NK-92 treated with Interleukin-12 subunit alpha and Interleukin-12 subunit beta, amount 100 ng/mL, for 24 hours (cell line): ENCODE measurements around the gene ASPHD1.
A peak's percentile ranks its signal among the peaks of the same experiment; 100 is the strongest.
"Not testable (repeated sequence)": the region's sequence is repeated elsewhere in the genome, so short reads cannot be mapped to it uniquely, and the experiment has no call there.

ENCODE experiments used
- DNase-seq: peaks from one replicate; lab custom pipeline; 2025; lab: John Stamatoyannopoulos, UW

ASPHD1 gene

DNA sequence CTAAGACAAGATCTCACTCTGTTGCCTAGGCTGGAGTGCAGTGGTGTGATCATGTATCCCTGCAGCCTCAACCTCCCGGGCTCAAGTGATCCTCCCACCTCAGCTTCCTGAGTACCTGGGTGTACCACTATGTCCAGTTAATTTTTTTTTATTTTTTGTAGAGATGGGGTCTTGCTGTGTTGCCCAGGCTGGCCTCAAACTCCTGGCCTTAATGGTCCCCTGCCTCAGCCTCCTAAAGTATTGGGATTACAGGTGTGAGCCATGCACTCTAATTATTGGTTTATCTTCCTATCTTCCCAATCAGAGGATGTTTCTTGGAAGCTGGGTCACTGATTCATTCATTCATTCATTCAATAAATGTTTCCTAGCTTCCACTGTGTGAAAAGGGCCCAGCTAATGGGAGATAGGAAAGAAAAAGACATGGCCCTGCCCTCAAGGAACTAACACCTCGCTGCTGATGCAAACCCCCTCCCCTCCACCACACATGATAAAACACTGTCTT, 8.5 kb downstream of the ASPHD1 start:
- DNase-seq, result no peak

DNA sequence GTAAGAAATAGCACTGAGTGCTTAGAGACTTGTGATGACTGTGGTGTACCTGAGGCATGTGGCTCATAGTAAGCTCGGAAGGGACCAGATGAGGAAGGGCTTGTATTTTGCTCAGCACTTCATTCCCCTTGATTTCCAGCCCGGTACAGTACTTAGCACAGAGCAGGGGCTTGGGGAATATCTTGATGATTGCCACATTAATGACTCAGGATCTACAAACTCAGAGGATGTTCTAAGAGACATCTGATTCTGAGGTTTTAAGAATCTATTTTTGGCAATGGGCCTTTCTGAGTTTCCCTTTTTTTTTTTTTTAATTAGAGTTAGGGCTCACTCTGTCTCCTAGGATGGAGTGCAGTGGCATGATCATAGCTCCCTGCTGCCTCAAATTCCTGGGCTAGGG, 9.1 kb downstream of the ASPHD1 start:
- no peak for DNase-seq

DNA sequence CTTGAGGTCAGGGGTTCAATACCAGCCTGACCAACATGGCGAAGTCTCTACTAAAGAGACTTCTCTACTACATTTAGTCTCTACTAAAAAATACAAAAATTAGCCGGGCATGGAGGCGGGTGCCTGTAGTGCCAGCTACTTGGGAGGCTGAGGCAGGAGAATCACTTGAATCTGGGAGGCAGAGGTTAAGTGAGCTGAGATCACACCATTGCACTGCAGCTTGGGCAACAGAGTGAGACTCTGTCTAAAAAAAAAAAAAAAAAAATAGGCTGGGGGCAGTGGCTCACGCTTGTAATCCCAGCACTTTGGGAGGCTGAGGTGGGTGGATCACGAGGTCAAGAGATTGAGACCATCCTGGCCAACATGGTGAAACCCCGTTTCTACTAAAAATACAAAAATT, 9.6 kb downstream of the ASPHD1 start:
- DNase-seq, result not testable (repeated sequence)

DNA sequence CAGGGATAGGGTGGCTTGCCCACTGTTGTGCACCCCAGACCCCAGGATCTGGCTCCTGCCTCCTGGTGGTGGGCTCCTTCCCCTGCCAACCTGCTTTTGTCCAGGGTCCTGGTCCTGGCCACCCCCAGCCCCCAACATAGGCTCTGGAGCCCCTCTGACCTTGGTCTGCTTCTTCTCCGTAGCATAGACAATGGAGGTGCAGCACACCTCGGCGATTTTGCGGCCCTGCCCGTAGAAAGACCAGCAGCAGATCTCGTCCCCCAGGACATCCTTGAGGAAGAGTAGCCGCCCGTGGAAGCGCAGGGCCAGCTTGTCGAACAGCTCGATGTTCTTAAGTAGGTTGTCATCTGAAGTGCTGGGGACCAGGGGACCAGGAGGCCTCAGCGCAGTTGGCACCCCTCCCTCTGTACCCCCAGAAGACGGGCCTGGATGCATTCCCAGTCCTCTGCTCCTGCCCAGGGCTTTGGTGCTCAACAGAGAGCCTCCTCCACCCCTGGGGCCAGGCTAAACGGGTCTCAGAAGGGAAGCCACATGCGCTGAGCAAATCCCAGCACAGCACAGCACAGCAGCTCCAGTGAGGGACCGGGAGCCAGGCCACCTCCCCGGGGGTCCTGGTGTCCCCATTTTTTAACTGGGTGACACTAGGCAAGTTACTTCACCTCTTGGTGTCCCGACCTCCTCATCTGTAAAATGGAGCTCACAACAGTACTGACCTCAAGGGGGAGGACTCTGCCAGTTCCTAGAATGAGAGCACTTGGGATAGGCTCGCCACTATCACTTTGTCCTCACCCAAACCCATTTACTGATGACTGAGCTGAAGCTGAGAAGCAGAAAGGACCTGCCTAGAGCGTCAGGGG, 10.8 kb downstream of the ASPHD1 start:
- no peak for DNase-seq

DNA sequence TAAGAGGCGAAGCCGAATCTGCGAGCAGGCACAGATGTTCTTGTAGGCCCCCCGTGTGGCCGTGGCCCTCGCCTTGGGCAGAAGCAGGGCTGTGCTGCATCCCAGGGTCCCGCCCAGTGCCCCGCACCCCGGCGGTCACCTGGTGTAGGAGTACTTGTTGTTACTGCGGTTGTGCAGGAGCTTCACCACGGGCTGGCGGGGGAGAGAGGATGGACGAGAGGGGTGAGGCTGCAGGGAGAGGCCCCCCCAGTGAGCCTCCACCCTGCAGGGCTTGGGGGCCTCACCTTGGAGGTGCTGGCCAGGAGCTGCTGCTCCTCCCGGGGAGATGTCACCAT, 11.4 kb downstream of the ASPHD1 start:
- DNase-seq, result no peak

DNA sequence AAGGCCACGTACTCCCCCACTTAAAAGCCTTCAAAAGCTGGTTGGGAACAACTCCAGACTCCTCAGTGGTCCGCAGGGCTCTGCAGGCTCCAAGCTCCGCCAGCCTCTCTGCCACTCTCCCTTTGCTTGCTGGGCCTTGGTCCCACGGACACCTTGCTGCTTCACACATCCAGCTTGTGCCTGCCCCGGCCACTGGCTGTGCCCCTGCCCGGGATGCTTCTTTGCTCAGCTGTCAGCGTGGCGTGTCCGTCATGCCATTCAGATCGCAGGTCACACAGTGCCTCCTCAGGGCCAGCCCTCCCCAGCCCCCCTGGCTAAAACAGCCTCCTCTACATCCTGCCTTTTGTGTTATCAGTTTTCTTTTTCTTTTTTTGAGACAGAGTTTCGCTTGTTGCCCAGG, 11.8 kb downstream of the ASPHD1 start:
- no peak for DNase-seq

DNA sequence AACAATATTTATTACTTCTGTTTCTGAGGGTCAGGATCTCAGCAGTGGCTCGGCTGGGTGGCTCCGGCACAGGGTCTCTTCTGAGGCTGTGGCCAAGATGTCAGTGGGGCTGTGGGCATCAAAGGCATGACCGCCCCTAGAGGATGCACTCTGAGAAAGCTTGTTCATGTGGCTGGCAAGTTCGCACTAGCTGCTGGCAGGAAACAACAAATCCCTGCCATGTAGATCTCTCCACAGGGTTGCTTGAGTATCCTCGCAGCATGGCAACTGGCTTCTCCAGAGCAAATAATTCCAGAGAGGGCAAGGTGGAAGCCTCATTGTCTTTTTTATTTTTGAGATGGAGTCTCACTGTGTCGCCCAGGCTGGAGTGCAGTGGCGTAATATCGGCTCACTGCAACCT, 13.2 kb downstream of the ASPHD1 start:
- no peak for DNase-seq

DNA sequence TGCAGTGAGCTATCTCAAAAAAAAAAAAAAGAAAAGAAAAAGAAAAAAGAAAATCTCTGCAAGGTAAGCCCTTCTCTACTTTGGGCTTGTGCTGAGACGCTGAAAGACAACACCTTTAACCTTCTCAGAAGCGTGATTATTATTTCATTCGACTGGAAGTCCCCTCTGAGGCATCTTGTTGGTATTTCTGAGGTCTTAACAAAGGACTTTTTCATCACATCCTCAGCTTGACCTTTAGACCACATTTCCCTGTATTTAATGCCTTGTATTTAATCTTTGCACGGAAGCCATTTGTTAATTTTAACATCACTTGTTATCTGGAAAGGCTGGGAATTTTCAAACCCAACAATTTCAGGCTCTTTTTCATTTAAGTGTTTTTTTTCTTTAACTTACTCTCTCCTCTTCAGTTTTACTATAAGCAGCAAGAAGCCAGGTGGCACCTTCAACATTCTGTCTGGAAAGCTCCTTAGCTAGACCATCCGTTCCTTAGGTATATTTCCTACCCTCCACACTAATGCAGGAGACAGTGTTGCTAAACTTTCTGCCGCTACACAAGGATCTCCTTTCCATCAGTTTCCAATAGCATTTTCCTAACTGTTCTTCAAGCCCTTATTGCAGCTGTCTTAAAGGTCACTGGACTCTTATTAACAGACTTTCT, 15.4 kb downstream of the ASPHD1 start:
- no peak for DNase-seq

DNA sequence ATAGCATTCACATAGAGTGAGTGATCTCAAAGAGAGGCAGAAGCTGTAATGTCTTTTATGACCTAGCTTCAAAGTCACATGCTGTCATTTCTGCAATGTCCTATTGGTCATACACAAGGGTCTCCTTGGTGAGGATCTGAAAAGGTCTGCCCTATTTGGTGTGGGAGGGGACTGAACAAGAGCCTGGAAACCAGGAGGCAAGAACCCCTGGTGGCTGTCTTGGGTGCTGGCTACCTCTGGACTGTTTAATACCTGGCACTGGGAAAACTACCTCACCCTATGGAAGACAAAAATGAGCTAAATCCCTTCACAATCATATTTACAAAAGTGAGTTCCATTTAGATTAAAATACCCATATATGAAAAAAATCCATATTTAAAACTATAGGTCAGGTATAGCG, 16.7 kb downstream of the ASPHD1 start:
- no peak for DNase-seq

DNA sequence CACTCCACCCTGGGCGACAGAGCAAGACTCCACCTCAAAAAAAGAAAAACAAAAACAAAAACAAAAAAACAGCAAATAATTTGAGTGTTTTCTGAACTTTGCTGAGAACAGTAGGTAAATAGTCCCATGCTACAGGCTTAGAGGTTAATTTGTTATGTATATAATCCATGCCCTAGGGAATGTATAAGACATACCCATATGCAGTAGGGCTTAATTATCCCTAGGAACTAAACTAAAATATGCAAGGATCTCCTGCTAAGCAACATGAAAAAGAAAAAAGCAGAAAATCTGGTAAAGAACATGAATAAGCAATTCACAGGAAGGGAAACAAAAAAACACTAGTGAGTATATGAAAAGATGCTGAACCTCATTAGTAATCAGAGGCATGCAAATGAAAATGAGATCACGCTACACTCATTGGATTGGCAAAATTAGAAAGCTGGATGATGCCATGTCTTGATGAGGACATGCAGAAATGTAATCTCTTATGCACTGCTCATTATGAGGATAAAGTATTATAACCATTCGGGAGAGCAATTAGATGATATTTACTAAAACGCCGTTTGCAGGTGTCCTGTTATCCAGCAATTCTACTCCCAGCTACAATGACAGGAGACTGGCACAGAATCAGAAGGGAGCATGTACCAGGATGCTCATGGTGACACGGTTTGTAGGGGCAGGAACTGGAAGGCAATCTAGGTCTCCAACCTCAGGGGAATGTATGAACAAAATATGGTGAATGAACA, 20.2 kb downstream of the ASPHD1 start:
- no peak for DNase-seq

DNA sequence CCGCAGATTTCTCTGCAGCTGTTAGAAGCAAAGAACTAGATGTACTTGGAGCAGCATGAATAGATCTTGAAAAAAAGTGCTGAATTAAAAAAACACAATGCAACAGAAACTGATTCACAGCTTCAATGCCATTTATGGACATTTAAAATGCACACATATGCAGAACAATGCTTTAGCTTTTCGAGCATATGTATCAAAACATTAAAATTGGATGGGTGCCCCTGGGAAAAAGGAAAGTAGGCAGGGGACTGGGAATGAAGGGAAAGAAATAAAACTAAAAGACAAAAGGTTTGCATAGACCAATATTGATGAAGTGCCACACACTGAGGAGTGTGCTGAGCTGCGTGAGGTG, 20.7 kb downstream of the ASPHD1 start:
- DNase-seq, result no peak

DNA sequence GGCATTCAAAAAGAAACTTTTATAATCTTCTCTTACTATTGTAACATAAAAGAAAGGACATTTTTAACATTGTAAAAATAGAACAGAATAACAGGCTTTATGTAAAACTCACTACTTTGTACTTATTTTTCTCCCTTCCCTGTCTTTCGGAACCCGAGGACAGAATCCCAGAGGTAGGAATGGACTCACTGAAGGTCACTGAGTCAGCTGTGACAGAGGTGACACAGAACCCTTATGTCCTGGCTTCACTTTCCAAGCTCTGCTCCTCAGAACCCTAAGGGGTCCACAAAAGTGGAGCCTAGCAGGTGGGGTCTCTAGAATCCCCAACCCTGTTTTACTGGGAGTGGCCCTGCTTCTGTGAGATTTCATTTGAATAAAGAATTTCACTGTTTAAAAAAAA, 22.0 kb downstream of the ASPHD1 start:
- DNase-seq, result no peak

DNA sequence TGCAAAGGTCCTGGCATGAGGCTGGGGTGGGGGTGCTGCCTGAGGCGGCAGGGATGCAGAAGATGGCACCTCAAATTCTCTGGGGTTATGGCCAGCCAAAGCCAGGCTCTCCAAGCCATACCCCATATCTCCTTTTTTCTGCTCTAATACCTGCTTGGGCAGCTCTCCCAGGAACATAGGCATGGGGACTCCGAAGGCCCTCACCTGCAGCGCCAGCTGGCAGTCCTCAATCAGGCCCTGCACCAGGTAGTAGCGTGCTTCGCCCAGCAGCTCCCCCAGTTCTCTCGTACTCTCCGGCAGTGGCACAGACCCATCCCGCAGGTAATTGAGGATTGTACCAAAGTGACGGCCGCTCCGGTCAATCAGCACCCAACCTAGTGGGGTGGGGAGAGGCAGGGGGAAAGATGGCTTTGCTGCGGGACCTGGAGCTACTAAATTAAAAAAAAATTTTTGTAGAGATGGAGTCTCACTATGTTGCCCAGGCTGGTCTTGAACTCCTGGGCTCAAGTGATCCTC, 22.8 kb downstream of the ASPHD1 start:
- DNase-seq, result no peak

DNA sequence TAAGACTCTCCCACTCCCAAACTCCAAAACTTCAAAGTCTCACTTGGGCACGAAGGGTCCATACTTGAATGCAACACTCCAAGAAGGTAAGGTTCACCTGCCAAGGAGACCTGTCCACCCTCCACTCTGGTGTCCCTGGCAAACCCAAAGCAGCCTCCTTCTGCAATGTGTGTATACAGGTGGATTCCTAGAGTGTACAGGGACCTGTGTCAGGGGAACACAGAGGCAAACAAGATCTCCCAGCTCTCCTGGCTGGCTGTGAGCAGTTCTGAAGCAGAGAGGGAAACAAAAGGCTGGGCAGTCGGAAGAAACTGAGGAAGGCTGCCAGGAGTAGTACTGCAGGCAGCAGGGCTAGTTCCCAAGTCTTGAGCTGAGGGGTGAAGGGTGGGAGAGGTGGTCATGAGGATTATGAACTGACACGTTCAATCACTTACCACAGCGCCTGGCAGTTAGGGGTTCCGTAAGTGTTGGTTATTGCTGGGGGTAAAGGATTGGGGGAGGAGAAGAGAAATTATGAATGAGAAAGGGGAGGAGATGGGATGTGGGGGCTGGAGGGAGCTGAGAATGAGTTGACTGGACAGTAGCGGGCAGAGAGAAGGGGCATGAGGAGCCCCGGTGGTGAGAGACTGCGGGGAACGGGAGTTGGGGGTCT, 24.9 kb downstream of the ASPHD1 start:
- DNase-seq, result no peak

DNA sequence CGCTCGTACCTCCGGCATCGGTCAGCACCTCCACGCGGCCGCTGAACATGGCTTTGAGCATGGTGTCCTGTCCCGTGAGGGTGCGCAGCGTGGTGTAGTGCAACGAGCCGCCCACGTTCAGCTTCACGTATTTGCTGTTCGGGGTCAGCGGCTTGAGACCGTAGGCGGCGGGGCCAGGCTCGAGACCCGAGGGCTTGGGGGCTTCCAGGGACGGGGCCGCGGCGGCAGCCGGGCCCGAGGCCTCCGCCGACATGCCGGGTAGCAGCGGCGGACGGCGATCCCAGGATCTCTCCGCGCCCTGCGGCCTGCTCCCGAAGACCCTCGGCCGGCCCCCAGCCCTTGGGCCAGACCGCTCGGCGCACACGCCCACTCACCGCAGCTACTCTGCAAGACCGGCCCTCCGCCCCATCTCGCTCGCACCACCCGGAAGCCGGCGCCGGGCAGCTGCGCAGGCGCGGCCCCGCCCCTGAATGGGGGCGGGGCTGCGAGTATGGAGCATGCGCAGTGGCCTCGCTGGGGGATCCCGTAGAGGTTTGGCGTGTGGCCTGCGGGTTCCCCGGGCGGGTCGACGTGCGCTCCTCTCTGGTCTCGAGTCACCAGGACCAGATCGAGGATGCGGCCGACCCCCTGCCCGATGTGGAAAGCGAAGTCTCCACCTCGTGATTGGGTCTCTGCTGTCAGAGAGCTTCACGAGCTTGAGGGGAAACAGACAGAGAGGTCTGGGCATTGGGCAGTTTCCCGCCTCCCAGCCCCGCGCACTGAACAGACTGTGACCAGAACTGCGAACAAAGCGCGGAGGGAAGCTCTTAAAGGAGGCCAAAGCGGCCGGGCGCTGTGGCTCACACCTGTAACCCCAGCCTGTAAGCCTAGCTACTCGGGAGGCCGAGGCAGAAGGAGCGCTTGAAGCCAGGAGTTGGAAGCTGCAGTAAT, 25.8 kb downstream of the ASPHD1 start, which contains the start of gene KCTD13:
Gene KCTD13 (minus strand): TSS at position 446 of the 930 bp plus-strand sequence. CDS start 193 bp downstream, at position 253.
- DNase-seq, result peak; percentile 85

DNA sequence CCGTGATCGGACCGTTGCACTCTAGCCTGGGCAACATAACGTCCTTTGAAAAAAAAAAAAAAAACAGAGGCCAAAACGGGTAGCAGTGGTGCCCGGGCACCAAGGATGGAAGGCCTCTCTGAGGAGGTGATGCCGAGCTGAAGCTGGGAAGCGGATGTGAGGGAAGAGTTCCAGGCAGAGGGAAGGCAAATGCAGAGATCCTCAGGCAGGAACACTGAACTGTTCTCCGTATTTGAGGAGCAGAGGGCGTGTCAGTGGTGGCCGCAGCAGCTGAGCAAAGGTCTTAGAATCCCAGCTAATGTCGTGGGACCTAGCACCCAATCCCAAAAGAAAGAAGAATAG, 26.4 kb downstream of the ASPHD1 start:
- no peak for DNase-seq

DNA sequence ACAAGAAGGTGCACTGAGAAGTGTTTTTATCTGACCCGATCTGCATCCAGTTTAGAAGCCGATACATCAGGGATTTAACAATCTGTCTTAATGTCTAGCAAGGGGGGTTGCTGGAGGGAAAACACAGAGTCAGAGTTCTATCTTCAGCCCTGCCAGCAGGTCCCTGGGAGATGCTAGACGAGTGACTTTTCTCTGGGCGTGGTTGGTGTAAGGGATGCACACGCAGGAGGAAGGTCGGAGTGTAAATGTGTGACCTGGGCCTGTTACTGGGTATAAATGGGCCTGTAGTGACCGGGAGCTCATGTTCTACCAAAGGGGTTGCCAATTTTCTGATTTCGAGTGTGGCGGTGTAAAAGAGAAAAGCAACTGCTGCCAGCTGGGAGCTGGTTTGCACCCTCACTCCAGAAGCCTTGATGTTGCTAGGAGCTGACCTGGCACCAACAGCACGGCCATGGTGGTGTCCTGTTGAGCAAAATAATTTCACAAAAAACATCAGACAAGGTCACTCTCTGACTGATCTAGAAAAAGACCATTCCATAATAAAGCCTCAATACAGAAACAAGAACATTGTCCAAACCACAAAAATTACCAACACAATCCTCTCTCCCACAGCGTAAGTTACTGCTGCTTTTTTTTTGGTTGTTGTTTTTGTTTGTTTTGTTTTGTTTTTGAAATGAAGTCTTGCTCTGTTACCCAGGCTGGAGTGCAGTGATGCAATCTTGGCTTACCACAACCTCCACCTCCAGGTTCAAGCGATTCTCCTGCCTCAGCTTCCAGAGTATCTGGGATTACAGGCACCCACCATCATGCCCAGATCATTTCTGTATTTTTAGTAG, 27.0 kb downstream of the ASPHD1 start:
- no peak for DNase-seq

DNA sequence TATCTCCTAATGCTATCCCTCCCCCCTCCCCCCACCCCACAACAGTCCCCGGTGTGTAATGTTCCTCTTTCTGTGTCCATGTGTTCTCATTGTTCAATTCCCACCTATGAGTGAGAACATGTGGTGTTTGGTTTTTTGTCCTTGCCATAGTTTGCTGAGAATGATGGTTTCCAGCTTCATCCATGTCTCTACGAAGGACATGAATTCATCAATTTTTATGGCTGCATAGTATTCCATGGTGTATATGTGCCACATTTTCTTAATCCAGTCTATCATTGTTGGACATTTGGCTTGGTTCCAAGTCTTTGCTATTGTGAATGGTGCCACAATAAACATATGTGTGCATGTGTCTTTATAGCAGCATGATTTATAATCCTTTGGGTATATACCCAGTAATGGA, 31.5 kb downstream of the ASPHD1 start:
- not testable (repeated sequence) for DNase-seq

DNA sequence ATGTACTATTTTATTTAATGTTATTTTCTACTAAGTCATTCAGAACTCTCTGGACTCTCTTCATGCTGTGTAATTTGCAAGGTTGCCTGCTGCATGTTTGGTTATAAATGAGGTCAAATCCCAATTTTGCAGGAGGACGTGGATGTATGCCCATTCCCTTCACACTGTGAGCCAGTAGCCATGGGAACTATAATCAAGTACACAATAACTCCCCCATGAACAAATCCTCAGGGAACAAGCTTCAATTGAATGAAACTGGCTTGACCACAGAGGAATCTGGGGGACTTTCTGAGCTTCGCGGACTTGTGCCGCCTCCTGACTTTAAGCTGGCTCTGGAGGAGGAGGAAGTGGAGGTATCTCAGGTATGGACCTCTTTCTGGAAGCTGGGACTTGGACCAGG, 40.4 kb downstream of the ASPHD1 start:
- DNase-seq, result no peak
